Panc1 (cell line): ENCODE measurements around the gene KHDRBS1.

ENCODE experiments used
- CTCF ChIP-seq: fragments of 450-650 bp; IDR thresholded peaks from 2 replicates; pipeline ENCODE4 v1.5.1; 2017; ENCODE audit warnings: mild to moderate bottlenecking
- POLR2AphosphoS5 ChIP-seq: IDR thresholded peaks from 2 replicates; pipeline ENCODE4 v1.6.1; 2012; ENCODE audit warnings: mild to moderate bottlenecking, low read depth, low read length, moderate library complexity
- REST ChIP-seq, 2 experiments: IDR thresholded peaks; 2 replicates each; pipeline ENCODE4 v1.6.1; 2011 to 2012; ENCODE audit warnings: low read depth in 2 of 2, control low read depth in 1 of 2, low read length in 1 of 2, mild to moderate bottlenecking in 1 of 2, moderate library complexity in 1 of 2; ENCODE audit not compliant: insufficient read depth in 1 of 2
- SIN3A ChIP-seq: IDR thresholded peaks from 2 replicates; pipeline ENCODE4 v1.6.1; 2012; ENCODE audit warnings: low read depth, mild to moderate bottlenecking, low read length, moderate library complexity, borderline replicate concordance; ENCODE audit not compliant: insufficient read depth
- TCF7L2 ChIP-seq: IDR thresholded peaks from 2 replicates; pipeline ENCODE4 v1.6.1; 2011; ENCODE audit warnings: mild to moderate bottlenecking, low read depth, low read length, inconsistent platforms

DNA sequence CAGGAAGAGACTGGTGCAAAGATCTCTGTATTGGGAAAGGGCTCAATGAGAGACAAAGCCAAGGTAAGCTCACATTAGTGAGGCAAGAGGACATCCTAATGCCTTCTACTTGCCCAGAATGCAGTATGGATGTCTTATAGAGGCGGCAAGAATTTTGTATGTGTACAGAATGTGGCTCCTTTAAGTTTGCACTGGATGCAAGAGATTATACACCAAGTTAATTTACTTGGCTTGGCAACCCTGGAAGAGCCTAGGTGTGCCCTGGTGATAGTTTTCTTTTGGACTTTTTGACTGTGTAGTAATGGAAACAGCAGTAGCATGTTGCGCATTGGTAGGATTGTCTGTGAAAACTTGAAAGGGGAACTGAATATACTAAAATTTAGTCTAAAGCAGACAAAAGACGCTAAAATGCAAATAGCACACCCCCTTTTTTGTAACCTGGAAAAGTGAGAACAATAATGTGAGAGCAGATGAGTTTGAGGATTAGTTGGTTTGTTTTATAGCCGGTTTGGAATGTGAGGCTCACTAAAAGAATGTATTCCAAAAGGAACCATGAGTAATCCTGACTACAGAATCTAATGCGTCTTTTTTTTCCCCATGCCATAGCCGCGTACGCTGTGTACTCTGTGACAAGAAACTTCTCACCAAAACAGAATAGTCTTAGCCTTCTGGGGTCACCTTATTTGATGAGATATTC lies 18.1 kb downstream of the KHDRBS1 start:
- no peak for TF ChIP-seq CTCF
- no peak for TF ChIP-seq REST (IDR thresholded peaks at IDR 0.05; ENCODE audit: insufficient read depth in 1 of 2, low read depth in 2 of 2, low read length in 1 of 2)
- TF ChIP-seq POLR2AphosphoS5, result peak; percentile 16; the same call in 1 of the 2 replicates
- no peak for TF ChIP-seq TCF7L2
- no peak for TF ChIP-seq SIN3A
